Activated T-helper 1 cell treated with anti-CD3 and anti-CD28 coated beads, Interleukin-12 subunit alpha, Interleukin-12 subunit beta, Interleukin-2, Interleukin-4 antibody, amounts not matched to agents 30 ng/mL and 10 ng/mL and 1 ng/mL, durations not matched to agents 14 hours and 24 hours and 36 hours (primary cell): ENCODE measurements around the gene JAML. TPM values are rescaled to one million over a fixed set of nuclear protein-coding genes. Genes with fewer than 3 reads are reported as not detected.
A peak's percentile ranks its signal among the peaks of the same experiment; 100 is the strongest.

ENCODE experiments used
- DNase-seq: peaks from one replicate; pipeline ENCODE4 v3.0.0; 2021; ENCODE audit warnings: low spot score
- H3K27ac Mint-ChIP-seq: one replicate; pipeline ENCODE4 v1.8.0; 2021; ENCODE audit warnings: mild to moderate bottlenecking, mixed read lengths
- H3K27me3 Mint-ChIP-seq: one replicate; pipeline ENCODE4 v1.8.0; 2022; ENCODE audit warnings: mild to moderate bottlenecking, moderate library complexity, mixed read lengths; ENCODE audit not compliant: insufficient read depth
- H3K36me3 Mint-ChIP-seq: one replicate; pipeline ENCODE4 v1.8.0; 2021; ENCODE audit warnings: low read depth, mixed read lengths
- H3K4me1 Mint-ChIP-seq: one replicate; pipeline ENCODE4 v1.8.0; 2021; ENCODE audit warnings: low read depth, mixed read lengths
- H3K4me3 Mint-ChIP-seq: one replicate; pipeline ENCODE4 v1.8.0; 2021; ENCODE audit warnings: mild to moderate bottlenecking, moderate library complexity, mixed read lengths
- H3K9me3 Mint-ChIP-seq: one replicate; pipeline ENCODE4 v1.8.0; 2021; ENCODE audit warnings: mixed read lengths
- intact Hi-C: fragments of 100-400 bp; cut with micrococcal nuclease; formaldehyde crosslinking; loops from one replicate; pipeline ENCODE4 v1.15.1; 2024
- total RNA-seq: library from RNA; stranded (reverse); gene quantifications from 2 replicates; pipeline ENCODE4 v1.2.3, GENCODE V29; 2022

Gene JAML
- total RNA-seq, 1 donor from 2014 or later, result 264 TPM

DNA sequence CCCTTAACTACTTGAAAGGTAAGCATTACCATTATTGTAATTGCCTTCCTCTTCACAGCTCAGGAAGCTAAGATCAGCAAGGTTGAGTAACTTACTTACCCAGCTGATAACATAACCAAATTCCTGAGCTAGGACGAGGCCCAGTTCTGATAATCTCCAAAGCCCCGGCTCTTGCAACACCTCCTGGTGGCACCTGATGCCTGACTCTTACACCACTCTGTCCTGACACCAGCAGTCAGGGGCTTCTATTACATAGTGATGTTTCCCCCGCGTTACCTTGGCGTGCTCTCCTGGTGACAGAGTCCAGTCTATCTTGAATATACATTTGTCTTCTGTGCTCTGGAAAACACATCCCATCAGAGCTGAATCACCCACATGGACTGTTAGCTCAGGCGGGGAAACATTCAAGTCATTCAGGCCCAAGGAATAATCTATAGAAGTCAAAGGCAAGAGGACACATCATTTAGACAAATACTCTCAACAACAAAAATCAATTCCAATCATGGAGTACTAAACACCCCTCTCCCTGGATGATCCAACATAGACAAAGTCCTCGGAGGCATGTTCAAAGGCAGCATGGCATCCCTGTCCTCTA, 12.6 kb downstream of the JAML start:
- no peaks in the 10 kb centered on the region for H3K27me3 Mint-ChIP-seq
- intact Hi-C loops, result no loop called here
- DNase-seq, result no peak
- H3K9me3 Mint-ChIP-seq, result no peaks in the 10 kb centered on the region
- peaks cover 93% of the 10 kb centered on the region for H3K4me1 Mint-ChIP-seq
- peak overlapping the region; percentile 37 for H3K27ac Mint-ChIP-seq
- peaks cover 69% of the 10 kb centered on the region for H3K36me3 Mint-ChIP-seq
- H3K4me3 Mint-ChIP-seq, result no peak overlapping the region

GRCh38 chr11:118211006-118211405, 13.8 kb downstream of the JAML start:
- Mint-ChIP-seq H3K27me3 (no peaks in the 10 kb centered on the region), H3K4me3 (no peak overlapping the region), H3K27ac (no peak overlapping the region), H3K9me3 (peaks cover 4% of the 10 kb centered on the region), H3K4me1 (peaks cover 94% of the 10 kb centered on the region), H3K36me3 (peaks cover 81% of the 10 kb centered on the region)
- intact Hi-C loops, result no loop called here
- no peak for DNase-seq

DNA sequence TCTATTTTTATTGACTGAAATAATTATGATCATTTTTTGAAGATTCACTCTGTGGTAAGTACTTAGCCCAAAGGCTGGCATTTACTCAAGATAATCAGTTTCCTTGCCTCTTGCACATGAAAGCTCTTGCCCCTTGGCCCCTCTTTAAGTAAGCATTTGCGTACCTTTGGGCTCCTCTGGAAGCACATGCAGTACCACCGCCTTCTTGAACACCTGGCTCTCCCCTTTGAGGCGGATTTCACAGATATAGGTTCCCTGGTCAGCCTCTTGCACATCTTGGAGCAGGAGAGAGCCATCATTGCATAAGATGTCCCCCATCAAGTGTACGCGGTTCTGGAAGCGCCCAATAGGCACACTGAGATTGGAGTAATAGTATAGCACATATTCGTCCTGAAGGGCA, 14.5 kb downstream of the JAML start:
- Mint-ChIP-seq H3K36me3 (peaks cover 86% of the 10 kb centered on the region), H3K27me3 (no peaks in the 10 kb centered on the region), H3K9me3 (peaks cover 9% of the 10 kb centered on the region), H3K4me1 (peaks cover 95% of the 10 kb centered on the region), H3K27ac (no peak overlapping the region), H3K4me3 (peak overlapping the region; percentile 47)
- intact Hi-C loops, result no loop called here
- DNase-seq, result no peak

- peaks cover 80% of the 10 kb centered on the region for H3K36me3 Mint-ChIP-seq
- H3K27ac Mint-ChIP-seq, result peak overlapping the region; percentile 75
- H3K9me3 Mint-ChIP-seq, result peaks cover 9% of the 10 kb centered on the region
- peaks cover 83% of the 10 kb centered on the region for H3K4me1 Mint-ChIP-seq
- intact Hi-C loops, result loop anchor here (1.0 kb wide), 1 partner anchor 8 kb away; no protein-coding TSS in a partner anchor
- no peak for DNase-seq
- H3K27me3 Mint-ChIP-seq, result no peaks in the 10 kb centered on the region
- H3K4me3 Mint-ChIP-seq, result no peak overlapping the region
Observed at GRCh38 chr11:118209033-118209432, 15.8 kb downstream of the JAML start.

- Mint-ChIP-seq H3K4me3 (peak overlapping the region; percentile 63), H3K27me3 (no peaks in the 10 kb centered on the region), H3K4me1 (peaks cover 64% of the 10 kb centered on the region), H3K36me3 (peaks cover 61% of the 10 kb centered on the region), H3K27ac (peak overlapping the region; percentile 99), H3K9me3 (peaks cover 9% of the 10 kb centered on the region)
- intact Hi-C loops, result loop anchor here (1.0 kb wide), 1 partner anchor 10 kb away; no protein-coding TSS in a partner anchor
- no peak for DNase-seq
Observed at GRCh38 chr11:118207079-118207478, 17.7 kb downstream of the JAML start.

GRCh38 chr11:118206391-118207031, 18.3 kb downstream of the JAML start:
- Mint-ChIP-seq H3K36me3 (peaks cover 55% of the 10 kb centered on the region), H3K27me3 (no peaks in the 10 kb centered on the region), H3K27ac (peak overlapping the region; percentile 99), H3K9me3 (peaks cover 9% of the 10 kb centered on the region), H3K4me1 (peaks cover 58% of the 10 kb centered on the region), H3K4me3 (peak overlapping the region; percentile 63)
- DNase-seq, result no peak
- intact Hi-C loops, result loop anchor here (1.0 kb wide), 1 partner anchor 11 kb away; no protein-coding TSS in a partner anchor

GRCh38 chr11:118205606-118206378, 19.0 kb downstream of the JAML start:
- peak overlapping the region; percentile 99 for H3K27ac Mint-ChIP-seq
- DNase-seq, result no peak
- H3K4me3 Mint-ChIP-seq, result peak overlapping the region; percentile 63

GRCh38 chr11:118202599-118203422, 22.0 kb downstream of the JAML start:
- Mint-ChIP-seq H3K27me3 (no peaks in the 10 kb centered on the region), H3K4me3 (no peak overlapping the region), H3K9me3 (peaks cover 9% of the 10 kb centered on the region), H3K4me1 (peaks cover 39% of the 10 kb centered on the region), H3K36me3 (peaks cover 44% of the 10 kb centered on the region), H3K27ac (no peak overlapping the region)
- peak; percentile 72 for DNase-seq
- intact Hi-C loops, result loop anchor here (1.0 to 5.0 kb wide), 5 partner anchors 44 to 369 kb away; partner anchors contain the start of genes ARCN1 and IL10RA

More at GRCh38 chr11:118205606-118206378, 19.0 kb downstream of the JAML start:
- H3K27me3 Mint-ChIP-seq, result no peaks in the 10 kb centered on the region
- peaks cover 9% of the 10 kb centered on the region for H3K9me3 Mint-ChIP-seq
- H3K36me3 Mint-ChIP-seq, result peaks cover 48% of the 10 kb centered on the region
- intact Hi-C loops, result no loop called here
- H3K4me1 Mint-ChIP-seq, result peaks cover 51% of the 10 kb centered on the region

- intact Hi-C loops, result loop anchor here (1.0 to 5.0 kb wide), 15 partner anchors 7 to 370 kb away; partner anchors contain the start of genes ARCN1, ATP5MG, CD3G and IL10RA
- peaks cover 31% of the 10 kb centered on the region for H3K4me1 Mint-ChIP-seq
- no peak for DNase-seq
- no peak overlapping the region for H3K27ac Mint-ChIP-seq
- H3K36me3 Mint-ChIP-seq, result peaks cover 45% of the 10 kb centered on the region
- H3K4me3 Mint-ChIP-seq, result no peak overlapping the region
- no peaks in the 10 kb centered on the region for H3K27me3 Mint-ChIP-seq
- H3K9me3 Mint-ChIP-seq, result peaks cover 9% of the 10 kb centered on the region
Observed at GRCh38 chr11:118201966-118202365, 22.8 kb downstream of the JAML start.

DNA sequence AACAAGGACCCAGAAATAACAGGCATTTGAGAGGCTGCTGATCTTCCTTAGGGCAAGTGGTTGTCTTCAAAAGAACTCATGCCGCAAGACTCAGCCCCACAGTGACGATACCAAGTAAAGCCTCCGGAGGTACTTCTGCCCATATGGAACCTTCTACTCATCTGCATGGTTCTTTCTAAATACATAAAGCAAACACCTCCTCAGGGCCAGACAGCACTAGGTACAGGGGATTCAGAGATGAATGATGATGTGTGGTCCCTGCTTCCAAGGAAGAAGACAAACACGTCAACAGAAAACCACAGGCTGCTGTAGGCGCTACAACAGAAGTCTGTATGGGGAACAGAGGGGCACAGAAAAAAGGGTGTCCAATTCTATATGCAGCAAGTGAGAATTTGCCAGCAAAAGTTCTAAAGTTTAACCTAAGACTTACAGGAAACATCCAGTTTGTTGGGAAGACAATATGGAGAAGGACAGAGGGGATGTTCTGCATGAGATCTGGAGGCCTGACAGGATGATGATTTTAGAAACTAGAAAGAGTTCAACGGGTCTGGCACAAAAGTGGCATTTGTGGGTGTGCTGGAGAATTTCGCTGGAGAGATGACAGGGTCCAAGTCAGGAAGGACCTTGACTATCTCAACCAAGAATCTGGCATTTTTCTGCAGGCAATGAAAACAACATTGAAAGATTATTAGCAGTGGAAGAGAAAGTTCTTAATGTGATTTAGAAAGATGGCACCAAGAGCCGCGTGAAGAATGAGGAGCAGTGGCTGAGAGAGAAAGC, 23.7 kb downstream of the JAML start:
- DNase-seq, result peak; percentile 42
- Mint-ChIP-seq H3K4me3 (no peak overlapping the region), H3K27ac (no peak overlapping the region), H3K9me3 (peaks cover 6% of the 10 kb centered on the region), H3K4me1 (peaks cover 22% of the 10 kb centered on the region), H3K27me3 (no peaks in the 10 kb centered on the region), H3K36me3 (peaks cover 43% of the 10 kb centered on the region)
- intact Hi-C loops, result loop anchor here (1.0 to 5.0 kb wide), 14 partner anchors 8 to 371 kb away; partner anchors contain the start of genes ARCN1, ATP5MG, CD3G and IL10RA

DNA sequence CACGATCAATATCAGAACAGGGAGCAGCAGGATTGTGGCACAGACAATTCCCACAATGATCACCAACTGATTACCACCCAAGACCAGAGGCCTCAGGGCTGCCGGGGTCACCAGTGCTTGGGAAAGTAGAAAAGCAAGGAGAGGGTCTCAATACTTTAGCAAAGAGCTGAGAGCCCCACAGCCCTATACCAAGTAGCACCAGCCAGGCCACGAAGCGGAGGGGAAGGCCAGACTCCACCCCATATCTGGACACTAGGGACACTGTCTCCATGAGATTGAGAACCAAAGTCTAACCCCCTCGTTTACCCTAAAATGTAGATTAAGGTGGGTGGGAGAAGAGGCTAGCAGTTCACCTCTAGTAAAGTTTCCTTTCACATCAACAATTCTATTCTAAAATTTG, 24.3 kb downstream of the JAML start:
- Mint-ChIP-seq H3K27me3 (no peaks in the 10 kb centered on the region), H3K4me3 (no peak overlapping the region), H3K27ac (no peak overlapping the region), H3K9me3 (no peaks in the 10 kb centered on the region), H3K4me1 (peaks cover 16% of the 10 kb centered on the region), H3K36me3 (peaks cover 37% of the 10 kb centered on the region)
- no peak for DNase-seq
- intact Hi-C loops, result loop anchor here (2.0 to 5.0 kb wide), 7 partner anchors 144 to 372 kb away; partner anchors contain the start of genes ARCN1, ATP5MG, CD3G and IL10RA
